ENCODE results near the gene BEX3.
"Not testable (repeated sequence)": the region's sequence is repeated elsewhere in the genome, so short reads cannot be mapped to it uniquely, and the experiment has no call there.

Gene BEX3

GRCh38 chrX:103407776-103408175, 31.4 kb downstream of the BEX3 start:
- no peaks in the 10 kb centered on the region for H3K27me3 ChIP-seq
- no peak overlapping the region for H3K4me3 ChIP-seq (ENCODE audit: low read depth, low read length)
- no peak for DNase-seq
- no peak for TF ChIP-seq CTCF (IDR thresholded peaks at IDR 0.05; ENCODE audit: low read depth, low read length)
- H3K4me1 ChIP-seq = no peaks in the 10 kb centered on the region
- no peaks in the 10 kb centered on the region for H3K9me3 ChIP-seq
- H3K36me3 ChIP-seq = no peaks in the 10 kb centered on the region

GRCh38 chrX:103411721-103412120, 35.4 kb downstream of the BEX3 start:
- H3K9me3 ChIP-seq; DNase-seq; H3K4me3 ChIP-seq (ENCODE audit: low read depth, low read length); H3K36me3 ChIP-seq; H3K27me3 ChIP-seq; H3K4me1 ChIP-seq: not testable (repeated sequence)

- DNase-seq = no peak
- Histone ChIP-seq H3K4me3 (ENCODE audit: low read depth, low read length) (no peak overlapping the region), H3K27me3 (no peaks in the 10 kb centered on the region), H3K4me1 (no peaks in the 10 kb centered on the region), H3K9me3 (no peaks in the 10 kb centered on the region), H3K36me3 (no peaks in the 10 kb centered on the region)
- no peak for TF ChIP-seq CTCF (IDR thresholded peaks at IDR 0.05; ENCODE audit: low read depth, low read length)
These were observed 37.5 kb downstream of the BEX3 start for GRCh38 chrX:103413705-103414387.

GRCh38 chrX:103414561-103414960, 38.2 kb downstream of the BEX3 start:
- no peaks in the 10 kb centered on the region for H3K9me3 ChIP-seq
- H3K27me3 ChIP-seq = no peaks in the 10 kb centered on the region
- no peak for DNase-seq
- H3K36me3 ChIP-seq = no peaks in the 10 kb centered on the region
- no peaks in the 10 kb centered on the region for H3K4me1 ChIP-seq
- TF ChIP-seq CTCF (IDR thresholded peaks at IDR 0.05; ENCODE audit: low read depth, low read length) = no peak
- no peak overlapping the region for H3K4me3 ChIP-seq (ENCODE audit: low read depth, low read length)

GRCh38 chrX:103415068-103415467, 38.7 kb downstream of the BEX3 start:
- no peaks in the 10 kb centered on the region for H3K27me3 ChIP-seq
- DNase-seq = no peak
- H3K4me3 ChIP-seq (ENCODE audit: low read depth, low read length) = no peak overlapping the region
- no peaks in the 10 kb centered on the region for H3K9me3 ChIP-seq
- TF ChIP-seq CTCF (IDR thresholded peaks at IDR 0.05; ENCODE audit: low read depth, low read length) = no peak
- H3K4me1 ChIP-seq = no peaks in the 10 kb centered on the region
- H3K36me3 ChIP-seq = no peaks in the 10 kb centered on the region

GRCh38 chrX:103415528-103415927, 39.2 kb downstream of the BEX3 start:
- H3K9me3 ChIP-seq = no peaks in the 10 kb centered on the region
- H3K36me3 ChIP-seq = no peaks in the 10 kb centered on the region
- TF ChIP-seq CTCF (IDR thresholded peaks at IDR 0.05; ENCODE audit: low read depth, low read length) = no peak
- no peaks in the 10 kb centered on the region for H3K27me3 ChIP-seq
- H3K4me1 ChIP-seq = no peaks in the 10 kb centered on the region
- H3K4me3 ChIP-seq (ENCODE audit: low read depth, low read length) = no peak overlapping the region
- DNase-seq = no peak
